Posterior vena cava (tissue), 2 donors: ENCODE measurements around the gene NLGN1. TPM values are rescaled to one million over a fixed set of nuclear protein-coding genes. Genes with fewer than 3 reads are reported as not detected.

ENCODE experiments used
- DNase-seq: peaks from one replicate; pipeline ENCODE4 v3.0.0-alpha.2; 2020; ENCODE audit warnings: low spot score
- intact Hi-C, 2 donors: fragments of 100-400 bp; cut with DNase I; formaldehyde crosslinking; loops; one replicate each; pipeline versions ENCODE4 v1.14.1 to v1.14.2; 2022 to 2023
- total RNA-seq, 2 donors: library from RNA; stranded (reverse); fragmentation: NEBNext Ultra II Directional; extraction: Animal tissue kit (Norgen Biotek cat#: 25700); gene quantifications; one replicate each; pipeline ENCODE4 v1.2.1, GENCODE V29; 2021
- donor health status: DM: yes; HTN: yes; CAD: no.
- donor health status: DM: yes; HTN: yes; CAD: no.

The NLGN1 gene
- total RNA-seq, 2 donors from 2014 or later: 11.5 to 14.5 TPM

DNA sequence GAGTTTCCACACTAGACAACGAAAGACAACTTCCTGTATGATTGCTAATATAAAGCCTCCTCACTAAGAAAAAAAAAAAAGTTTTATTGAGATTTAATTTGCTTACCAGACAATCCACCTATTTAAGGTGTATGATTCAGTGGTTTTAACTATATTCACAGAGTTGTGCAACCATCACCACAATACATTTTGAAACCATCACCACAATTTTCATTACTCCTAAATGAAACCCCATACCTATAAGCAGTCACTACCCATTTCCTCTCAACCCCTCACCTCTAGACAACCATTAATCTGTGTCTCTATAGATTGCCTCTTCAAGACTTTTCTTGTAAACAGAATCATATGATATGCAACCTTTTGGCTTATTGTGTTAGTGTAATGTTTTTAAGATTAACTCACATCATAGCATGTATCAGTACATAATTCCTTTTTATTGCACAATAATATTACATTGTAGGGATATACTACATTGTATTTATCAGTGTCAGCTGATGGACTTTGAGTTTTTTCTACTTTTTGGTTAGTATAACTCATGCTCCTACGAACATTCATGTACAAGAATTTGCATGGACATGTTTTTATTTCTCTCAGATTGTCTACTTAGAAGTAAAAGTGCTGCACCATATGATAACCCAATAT is 339.7 kb downstream of the NLGN1 start:
- DNase-seq: no peak
- intact Hi-C loops: no loop called here

DNA sequence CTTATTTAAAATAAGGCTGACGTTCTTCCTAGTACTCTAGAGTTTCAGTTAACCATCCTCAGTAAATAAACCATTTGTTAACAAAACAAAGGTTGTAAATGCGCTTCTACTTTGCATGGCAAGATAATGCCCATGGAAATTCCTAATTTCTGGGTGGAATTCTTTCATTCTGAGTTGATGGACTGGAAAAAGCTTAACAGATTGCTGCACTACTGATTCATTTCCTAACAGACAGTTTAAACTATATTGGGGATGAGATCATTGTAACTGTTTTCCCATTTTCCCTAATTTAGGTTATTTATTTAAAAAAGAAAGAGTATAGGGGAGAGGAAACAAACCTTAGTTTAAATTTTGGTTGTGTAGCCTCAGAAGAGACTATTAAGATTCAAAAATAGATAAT is 342.2 kb downstream of the NLGN1 start:
- no peak for DNase-seq

DNA sequence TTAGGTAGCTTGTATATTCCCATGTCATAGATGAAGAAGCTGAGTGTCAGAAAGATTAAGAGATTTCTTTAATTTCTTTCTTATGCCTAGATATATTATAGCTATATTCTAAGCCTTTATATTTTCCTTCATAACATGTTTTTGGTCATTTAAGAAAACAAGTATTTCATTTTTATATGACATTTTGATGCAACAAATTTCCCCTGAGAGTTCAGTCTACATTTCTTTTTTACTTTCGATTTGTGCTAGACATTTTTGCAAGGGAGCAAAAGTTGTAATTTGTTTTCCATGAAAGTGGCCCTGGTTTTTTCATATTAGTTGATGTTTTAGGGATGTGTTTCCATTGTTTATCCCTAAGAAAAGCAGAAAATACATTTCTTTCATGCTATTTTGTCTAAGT is 344.9 kb downstream of the NLGN1 start:
- intact Hi-C loops: no loop called here
- no peak for DNase-seq

More for the DNA sequence above, 342.2 kb downstream of the NLGN1 start:
- intact Hi-C loops: no loop called here

DNA sequence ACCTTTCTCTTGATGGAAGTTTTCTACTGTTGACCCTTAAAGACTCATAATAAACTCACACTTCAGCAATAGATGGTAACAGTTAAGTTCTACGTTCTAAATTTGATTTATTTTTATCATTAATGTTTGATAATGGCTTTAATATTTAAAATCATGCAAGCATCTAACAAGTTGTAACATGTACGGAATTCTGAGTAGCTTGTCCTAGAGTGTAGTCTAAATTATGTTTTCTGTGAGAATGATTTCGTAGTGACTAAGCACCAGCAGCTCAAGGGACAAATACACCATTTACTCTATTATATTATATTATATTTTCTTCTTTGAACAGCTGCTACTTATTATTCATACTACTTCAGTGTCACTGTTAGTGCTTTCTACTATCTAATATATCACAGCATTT is 345.6 kb downstream of the NLGN1 start:
- intact Hi-C loops: no loop called here
- no peak for DNase-seq

DNA sequence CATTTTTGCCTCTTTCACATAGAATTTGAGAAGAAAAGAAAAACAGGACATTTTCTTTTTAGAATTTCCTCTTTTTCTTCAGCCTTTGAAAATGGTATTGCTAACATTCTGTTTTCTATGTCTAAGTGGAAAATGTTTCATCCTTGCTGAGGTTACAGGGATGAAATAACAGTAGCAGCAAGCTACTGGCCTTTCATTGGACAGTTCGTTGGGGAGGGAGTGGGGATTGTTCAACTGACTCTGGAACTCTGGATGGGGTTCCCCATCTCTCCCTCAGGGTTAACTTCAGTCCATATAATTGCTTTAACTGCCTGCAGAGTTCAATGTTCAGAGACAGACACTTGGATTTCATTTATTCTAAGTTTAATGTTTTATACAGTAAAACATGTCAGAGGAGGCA is 346.0 kb downstream of the NLGN1 start:
- intact Hi-C loops: no loop called here
- DNase-seq: no peak

DNA sequence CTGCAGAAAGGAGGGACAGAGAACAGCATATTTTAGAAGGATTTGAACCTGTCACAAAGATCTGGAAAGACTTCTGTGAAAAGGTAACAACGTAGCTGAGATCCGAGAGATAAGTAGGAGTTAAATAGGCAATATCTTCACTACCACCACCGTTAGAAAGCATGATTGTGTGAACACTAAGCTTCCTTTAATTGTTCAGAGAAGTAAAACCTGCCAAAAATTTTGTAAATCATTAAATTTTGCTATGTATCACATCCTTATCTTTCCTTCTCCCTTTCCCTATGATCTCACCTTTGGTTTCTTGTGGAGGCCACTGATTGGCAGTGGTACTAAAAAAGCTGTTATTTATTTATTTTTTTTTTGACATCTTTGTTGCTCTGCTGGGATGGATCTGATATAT is 346.9 kb downstream of the NLGN1 start:
- no peak for DNase-seq
- intact Hi-C loops: no loop called here

DNA sequence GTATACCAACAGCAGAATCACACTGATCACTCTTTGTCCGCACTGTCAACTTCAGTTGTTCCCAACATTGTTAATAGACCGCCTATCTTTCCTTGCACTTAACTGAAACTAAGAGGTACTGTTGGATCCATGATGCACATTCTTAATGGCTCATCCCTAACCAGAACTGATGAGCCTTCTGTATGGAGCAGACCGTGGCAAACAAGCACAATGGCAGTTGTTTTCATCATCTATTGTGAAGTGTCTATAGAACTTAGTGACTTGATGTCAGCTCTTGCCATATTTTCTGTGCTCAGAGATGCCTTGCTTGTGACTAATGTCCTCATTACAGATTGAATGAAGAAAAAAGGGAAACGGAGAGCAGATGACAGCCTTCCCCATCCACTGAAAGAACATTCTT is 347.4 kb downstream of the NLGN1 start:
- DNase-seq: no peak
- intact Hi-C loops: no loop called here

DNA sequence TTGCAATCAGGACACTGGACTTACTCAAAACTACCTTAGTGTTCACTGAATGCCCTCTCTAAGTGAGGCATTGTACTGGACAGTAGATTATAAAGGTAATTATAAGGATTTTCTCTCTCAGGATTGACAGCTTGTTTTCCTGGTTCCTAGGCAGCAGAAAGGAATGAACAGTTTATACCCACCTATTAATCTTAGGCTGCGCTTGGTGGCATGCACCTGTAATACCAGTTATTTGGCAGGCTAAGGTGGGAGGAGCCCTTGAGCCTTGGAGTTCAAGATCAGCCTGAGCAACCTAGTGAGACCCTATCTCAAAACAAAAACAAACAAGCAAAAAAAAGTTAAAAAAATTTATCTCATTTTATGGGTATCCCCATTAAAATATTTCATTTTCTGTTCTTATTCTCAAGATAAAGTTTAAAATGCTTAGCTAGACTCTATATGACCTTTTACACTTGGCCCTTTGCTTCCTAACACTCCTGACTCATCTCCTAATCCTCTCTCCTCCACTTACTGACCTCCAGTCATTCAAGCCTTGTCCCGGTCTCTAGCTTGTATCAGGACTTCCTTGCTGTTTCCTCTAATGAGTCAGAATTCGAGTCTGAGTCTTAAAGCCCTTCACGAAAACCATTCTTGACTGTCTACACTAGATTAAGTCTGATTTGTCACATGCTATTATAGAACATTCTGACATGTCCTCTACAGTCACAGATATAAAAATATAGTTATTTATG is 348.6 kb downstream of the NLGN1 start:
- intact Hi-C loops: no loop called here
- no peak for DNase-seq

DNA sequence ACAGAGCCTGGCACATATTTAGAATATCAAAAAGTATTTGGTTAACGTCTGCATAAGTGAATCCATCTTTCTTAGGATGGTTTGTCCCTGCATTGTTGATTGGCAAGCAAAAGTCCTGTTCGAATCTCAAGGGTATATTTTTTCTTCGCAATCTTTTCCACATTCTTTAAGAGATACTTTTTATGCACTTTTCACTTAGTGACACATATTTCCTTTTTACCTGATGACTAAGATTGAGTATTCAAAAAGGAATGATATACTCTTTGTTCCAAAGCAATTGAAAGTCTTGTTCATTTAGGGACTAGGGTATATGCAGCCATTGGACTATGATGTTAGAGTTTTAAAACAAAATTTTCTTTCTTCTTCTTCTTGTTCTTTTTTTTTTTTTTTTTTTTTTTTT is 349.9 kb downstream of the NLGN1 start:
- intact Hi-C loops: no loop called here

DNA sequence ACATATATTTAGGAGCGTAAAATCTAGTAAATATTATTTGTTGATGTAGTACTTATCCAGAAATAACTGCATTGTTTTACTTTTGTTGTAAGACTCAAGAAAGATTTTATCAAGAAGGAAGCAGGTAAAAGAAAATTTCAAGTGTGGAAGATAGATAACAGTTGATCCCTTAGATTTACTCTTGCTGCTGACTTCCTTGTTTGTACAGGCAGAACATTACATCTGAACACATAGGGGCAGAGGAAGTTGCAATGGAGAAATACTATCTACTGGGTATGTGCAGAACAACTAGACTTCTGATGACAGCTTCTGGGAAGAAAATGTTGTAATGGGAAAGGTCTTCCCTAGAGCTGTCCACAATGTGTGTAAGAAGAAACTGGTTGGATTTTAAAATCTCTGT is 350.6 kb downstream of the NLGN1 start:
- intact Hi-C loops: no loop called here
- DNase-seq: no peak

More for the DNA sequence above, 349.9 kb downstream of the NLGN1 start:
- DNase-seq: no peak

DNA sequence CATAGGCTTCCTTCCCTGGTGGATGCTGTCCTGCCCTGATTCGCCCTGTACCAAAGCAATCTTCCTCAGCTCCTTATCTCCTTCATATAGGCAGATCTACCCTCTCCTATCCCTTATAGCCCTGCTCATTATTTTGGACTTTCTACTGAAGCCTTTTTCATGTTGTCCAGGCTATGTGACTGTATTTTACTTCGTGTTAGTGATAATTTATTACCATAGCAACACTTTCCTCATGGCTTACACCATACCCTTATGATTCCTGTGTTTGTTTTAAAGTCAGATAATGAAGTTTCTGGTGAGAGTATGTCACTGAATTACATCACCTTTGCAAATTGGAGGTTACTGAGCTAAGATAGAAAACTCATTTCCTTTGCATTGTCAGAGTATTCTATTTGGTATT is 352.6 kb downstream of the NLGN1 start:
- DNase-seq: no peak
- intact Hi-C loops: no loop called here

DNA sequence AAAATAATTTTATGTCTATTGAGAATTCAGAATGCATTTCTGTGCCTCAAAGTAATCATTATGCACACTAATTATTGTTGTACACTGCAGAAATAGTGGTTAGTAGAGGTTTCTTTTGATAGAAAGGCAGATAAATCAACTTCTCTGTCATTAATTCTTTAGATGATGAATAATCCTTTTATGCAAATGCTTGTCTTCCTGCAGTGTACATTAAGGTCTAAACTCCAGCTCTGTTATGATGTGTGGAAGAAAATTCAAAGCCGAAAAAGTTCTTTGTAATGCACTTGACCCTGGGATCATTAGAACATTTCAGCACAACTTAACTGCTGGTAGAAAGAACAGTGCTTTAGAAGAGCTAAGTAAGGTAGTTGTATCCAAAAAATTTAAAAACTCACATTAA is 353.0 kb downstream of the NLGN1 start:
- intact Hi-C loops: no loop called here
- no peak for DNase-seq

DNA sequence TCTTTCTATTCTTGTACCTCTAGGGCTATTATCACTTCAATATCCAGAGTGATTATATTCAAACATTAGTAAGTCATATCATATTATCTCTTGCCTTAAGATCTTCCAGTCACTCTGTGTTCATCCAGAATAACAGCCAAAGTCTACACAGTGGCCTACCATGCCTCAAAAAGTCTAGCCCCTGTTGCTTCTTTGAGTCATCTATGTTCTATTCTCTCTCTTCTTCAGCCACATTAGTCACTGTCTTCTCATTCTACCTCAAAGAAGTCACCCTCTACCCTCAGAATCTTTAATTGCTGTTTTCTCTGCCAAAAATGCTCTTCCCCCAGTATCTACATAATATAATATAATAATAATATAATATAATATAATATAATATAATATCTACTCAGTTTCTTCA is 356.0 kb downstream of the NLGN1 start:
- no peak for DNase-seq
- intact Hi-C loops: no loop called here

DNA sequence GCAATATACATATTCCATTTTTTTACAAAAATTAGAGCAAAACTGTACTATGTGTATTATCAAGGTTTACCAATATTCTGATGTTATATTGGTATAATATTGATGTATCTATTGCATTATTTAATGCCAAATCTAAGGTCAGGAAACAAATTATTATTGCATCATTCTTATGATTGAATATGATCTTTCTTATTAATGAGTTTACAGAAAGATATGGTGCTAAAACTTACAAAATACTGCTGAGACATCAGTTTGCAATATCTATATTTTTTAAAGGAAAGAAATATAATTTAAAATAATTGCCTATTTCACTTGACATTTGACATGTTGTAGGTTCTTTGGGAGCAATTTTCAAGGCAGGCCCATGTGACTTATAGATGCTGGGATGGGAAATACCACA is 357.6 kb downstream of the NLGN1 start:
- intact Hi-C loops: no loop called here

DNA sequence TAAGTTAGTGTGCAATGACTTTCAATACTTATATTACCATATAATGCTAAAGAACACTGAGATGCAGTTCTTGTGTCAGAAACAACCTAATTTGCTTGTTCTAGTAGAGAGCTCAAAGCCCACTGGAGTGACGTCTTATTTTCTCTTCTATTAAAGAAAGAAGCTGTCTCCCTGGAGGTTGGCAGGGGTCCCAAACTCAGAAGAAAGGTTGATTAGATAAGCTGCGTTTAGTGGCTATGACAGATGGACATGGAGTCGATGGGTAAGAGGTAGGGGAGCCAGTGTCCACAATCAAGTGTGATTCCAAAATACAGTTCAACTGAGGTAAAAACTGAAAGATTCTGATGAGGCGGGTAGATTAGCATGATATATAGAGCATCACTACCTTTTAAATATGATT is 363.6 kb downstream of the NLGN1 start:
- intact Hi-C loops: no loop called here
- no peak for DNase-seq

More for the DNA sequence above, 357.6 kb downstream of the NLGN1 start:
- DNase-seq: no peak

DNA sequence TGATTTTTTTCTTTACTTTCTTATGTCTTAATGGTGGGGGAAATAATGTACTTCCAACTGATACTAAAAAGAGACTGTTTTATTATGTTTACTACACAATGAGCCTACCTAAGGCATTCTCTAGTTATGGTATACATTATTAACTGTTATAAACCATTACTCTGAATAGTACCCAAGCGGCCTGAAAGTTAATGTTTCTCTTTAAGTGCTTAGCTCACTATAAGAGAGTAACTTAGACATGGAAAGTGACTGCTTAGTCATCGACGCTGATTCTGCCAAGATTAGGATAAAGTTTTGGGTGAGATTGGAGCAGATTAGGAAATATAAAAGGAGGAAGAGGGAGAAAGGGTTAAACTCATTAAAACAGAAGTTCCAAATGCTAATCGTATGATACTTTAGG is 365.0 kb downstream of the NLGN1 start:
- intact Hi-C loops: no loop called here
- no peak for DNase-seq

DNA sequence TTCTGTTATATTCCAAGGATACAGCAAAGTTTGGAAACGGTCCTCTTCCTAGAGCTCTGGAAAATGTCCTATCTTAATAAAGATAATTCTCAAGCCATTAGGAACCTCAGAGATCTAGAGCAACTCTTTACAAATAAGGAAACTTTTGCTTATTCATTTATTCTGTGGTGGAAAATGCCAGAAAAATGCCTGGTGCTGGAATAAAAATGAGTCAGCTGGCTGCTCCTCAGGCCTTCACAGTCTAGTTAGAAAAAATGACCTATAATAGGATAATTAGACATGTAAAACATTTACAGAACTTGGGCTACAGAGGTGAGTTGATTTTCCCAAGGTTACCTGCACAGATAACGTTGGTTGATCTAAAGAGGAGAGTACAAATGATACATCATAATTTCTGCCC is 372.5 kb downstream of the NLGN1 start:
- intact Hi-C loops: no loop called here
- no peak for DNase-seq

DNA sequence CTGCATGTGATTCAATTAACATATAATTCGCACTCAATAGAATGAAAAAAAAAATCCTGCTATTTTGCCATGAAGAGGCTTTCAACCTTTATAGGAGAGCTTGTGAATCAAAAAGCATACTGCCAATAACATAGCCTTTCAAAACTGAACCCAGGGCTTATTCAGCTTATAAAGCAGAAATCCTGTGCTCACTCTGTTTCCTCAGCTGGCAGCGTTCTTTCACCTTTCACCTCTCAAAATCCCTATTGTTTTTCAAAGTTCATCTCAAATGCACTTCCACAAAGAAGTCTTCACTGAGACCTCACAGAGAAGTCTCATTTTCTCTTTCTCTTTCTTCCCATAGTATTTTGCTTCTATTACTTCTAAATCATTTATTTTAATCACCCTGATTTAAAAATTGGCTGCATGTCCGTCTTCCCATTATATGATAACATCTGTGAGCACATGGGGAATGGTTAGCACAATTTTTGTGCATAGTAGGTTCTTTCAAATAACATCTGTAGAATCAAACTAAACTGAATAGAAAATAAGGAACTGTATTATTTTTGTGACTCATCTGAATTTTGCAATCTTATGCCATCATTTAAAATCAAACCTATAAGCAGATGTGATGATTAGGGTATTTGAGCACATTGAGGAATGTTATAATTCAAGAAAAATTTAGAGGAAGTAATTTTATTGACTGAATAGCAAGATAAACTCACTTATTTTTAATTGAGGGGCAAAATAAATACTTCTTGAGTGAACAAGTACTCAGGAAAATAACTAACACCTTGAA is 373.4 kb downstream of the NLGN1 start:
- DNase-seq: no peak
- intact Hi-C loops: no loop called here

DNA sequence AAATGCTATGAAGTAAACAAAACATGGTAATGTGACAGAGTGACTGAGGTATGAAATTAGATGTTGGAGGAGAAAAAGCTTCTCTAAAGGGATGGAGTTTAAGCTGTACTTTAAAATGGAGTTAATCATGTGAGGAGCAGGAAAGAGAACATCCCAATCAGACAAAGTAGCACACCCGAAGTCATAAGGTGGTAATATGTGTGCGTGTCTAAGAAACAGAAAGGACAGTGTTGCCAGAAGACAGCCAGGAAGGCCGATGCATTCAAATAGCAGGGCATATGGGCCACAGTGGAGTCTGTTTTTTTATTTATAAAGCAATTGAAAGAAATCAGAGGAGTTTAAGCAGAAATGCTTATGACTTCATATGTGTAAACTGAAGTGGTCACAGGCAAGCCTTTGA is 376.3 kb downstream of the NLGN1 start:
- DNase-seq: no peak
- intact Hi-C loops: no loop called here

DNA sequence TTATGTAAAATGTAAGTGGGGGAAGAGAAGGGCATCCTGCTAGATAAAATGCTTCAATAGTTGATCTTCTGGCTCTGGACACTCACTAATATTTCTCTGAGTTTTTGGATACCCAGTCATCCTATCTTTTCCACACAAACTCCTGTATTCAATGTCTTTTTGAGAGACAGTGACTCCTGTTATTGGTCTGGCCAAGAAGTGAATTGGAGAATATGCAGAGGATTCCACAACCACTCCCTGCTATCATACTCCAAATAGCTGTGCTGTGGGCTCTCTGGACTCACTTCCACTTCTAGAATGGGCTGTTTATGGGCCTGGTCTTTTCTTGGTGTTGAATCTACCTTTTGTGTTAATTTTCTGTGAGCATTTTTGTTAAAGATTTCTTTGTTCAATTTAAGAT is 376.8 kb downstream of the NLGN1 start:
- no peak for DNase-seq
- intact Hi-C loops: no loop called here

DNA sequence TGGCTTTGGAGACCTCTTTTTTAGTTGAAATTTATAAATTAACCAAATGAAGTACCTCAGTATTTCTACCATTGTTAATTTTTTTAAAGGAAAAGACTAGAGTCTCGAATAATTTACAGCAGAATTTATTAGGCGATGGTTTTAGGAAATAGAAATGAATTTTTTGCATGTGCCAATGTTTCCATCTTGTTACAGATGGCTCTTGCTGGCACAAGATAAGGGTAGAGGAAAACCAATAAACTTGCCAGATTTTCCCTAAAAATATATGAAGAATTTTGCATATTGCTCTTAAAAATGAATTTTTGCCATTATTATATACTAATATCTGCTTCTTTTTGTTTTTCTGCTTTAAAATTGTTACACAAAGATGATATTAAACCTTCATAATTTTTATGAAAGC is 380.7 kb downstream of the NLGN1 start:
- DNase-seq: no peak
- intact Hi-C loops: no loop called here
